Uterus (tissue), 4 donors: Measurements from ENCODE around the gene FKBP5. TPM values are rescaled to one million over a fixed set of nuclear protein-coding genes. Genes with fewer than 3 reads are reported as not detected.

Experiments
- DNase-seq, 2 donors: peaks; one replicate each; pipeline ENCODE4 v3.0.0-alpha.2; 2019 to 2020
- H3K27ac ChIP-seq, 2 donors: fragments of 200-600 bp; sonication (generic); 1 replicate in 1 of 2; 2 replicates in 1 of 2; pipeline ENCODE4 v1.5.1; 2016 to 2018
- H3K27me3 ChIP-seq, 2 donors: fragments of 200-600 bp; sonication (generic); one replicate each; pipeline ENCODE4 v1.5.1; 2018 to 2019; ENCODE audit warnings: control low read depth in 1 of 2
- H3K36me3 ChIP-seq, 2 donors: fragments of 200-600 bp; sonication (generic); one replicate each; pipeline ENCODE4 v1.5.1; 2019; ENCODE audit warnings: control low read depth in 1 of 2
- H3K4me1 ChIP-seq, 2 donors: fragments of 200-600 bp; sonication (generic); one replicate each; pipeline ENCODE4 v1.5.1; 2018 to 2019; ENCODE audit warnings: control low read depth in 1 of 2
- H3K4me3 ChIP-seq, 2 donors: fragments of 200-600 bp; sonication (generic); 1 replicate in 1 of 2; 2 replicates in 1 of 2; pipeline ENCODE4 v1.5.1; 2018 to 2019; ENCODE audit warnings: mild to moderate bottlenecking in 1 of 2
- H3K9me3 ChIP-seq, 2 donors: fragments of 200-600 bp; sonication (generic); one replicate each; pipeline ENCODE4 v1.5.1; 2019; ENCODE audit warnings: control low read depth in 1 of 2
- CTCF ChIP-seq, 4 experiments: fragments of 200-600 bp in 2 of 4; fragments of 450-650 bp in 2 of 4; sonication (generic) in 2 of 4; IDR thresholded peaks; one replicate each; pipeline ENCODE4 v1.5.1; 2016 to 2019; ENCODE audit warnings: antibody characterized with exemption in 4 of 4, mild to moderate bottlenecking in 2 of 4, moderate library complexity in 1 of 4
- POLR2A ChIP-seq, 2 donors: fragments of 450-650 bp; IDR thresholded peaks; one replicate each; pipeline ENCODE4 v1.6.1; 2016; ENCODE audit warnings: antibody characterized with exemption in 2 of 2, mild to moderate bottlenecking in 1 of 2, moderate library complexity in 1 of 2
- intact Hi-C: fragments of 100-400 bp; cut with DNase I; formaldehyde crosslinking; loops from one replicate; pipeline ENCODE4 v1.15.1; 2023; ENCODE audit warnings: low total_unique reads
- total RNA-seq, 4 donors: library from RNA; depleted of rRNA in 3 of 4; stranded (reverse); fragments of >200 nt in 3 of 4; gene quantifications; one replicate each; pipeline versions ENCODE4 v1.1.0 to v1.2.4, GENCODE V29; 2014 to 2023
- donor health status: DM: yes; HTN: yes; CAD: no.

FKBP5 gene
- total RNA-seq, 4 donors from 2014 or later = 35.1 to 197 (median 84.5) TPM

DNA sequence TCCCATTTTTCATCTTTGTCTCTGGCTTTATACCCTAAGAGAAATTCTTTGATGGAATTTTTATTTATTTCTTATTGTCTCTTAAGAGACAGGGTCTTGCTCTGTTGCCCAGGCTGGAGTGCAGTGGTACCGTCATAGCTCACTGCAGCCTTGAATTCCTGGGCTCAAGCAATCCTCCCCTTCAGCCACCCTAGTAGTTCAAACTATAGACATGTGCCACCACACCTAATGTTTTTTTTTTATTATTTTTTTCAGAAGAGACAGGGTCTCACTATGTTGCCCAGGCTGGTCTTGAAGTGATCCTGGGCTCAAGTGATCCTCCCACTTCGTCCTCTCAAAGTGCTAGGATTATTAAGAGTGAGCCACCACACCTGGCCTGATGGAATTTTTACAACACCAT, 40.5 kb downstream of the FKBP5 start:
- no peak overlapping the region for H3K4me3 ChIP-seq
- H3K27ac ChIP-seq = no peak overlapping the region
- no peak for DNase-seq
- no peaks in the 10 kb centered on the region for H3K27me3 ChIP-seq
- H3K9me3 ChIP-seq = no peaks in the 10 kb centered on the region
- TF ChIP-seq CTCF (IDR thresholded peaks at IDR 0.05) (no peak), POLR2A (IDR thresholded peaks at IDR 0.05) (no peak)
- H3K36me3 ChIP-seq = no peaks in the 10 kb centered on the region
- intact Hi-C loops = no loop called here
- H3K4me1 ChIP-seq = no peaks in the 10 kb centered on the region

DNA sequence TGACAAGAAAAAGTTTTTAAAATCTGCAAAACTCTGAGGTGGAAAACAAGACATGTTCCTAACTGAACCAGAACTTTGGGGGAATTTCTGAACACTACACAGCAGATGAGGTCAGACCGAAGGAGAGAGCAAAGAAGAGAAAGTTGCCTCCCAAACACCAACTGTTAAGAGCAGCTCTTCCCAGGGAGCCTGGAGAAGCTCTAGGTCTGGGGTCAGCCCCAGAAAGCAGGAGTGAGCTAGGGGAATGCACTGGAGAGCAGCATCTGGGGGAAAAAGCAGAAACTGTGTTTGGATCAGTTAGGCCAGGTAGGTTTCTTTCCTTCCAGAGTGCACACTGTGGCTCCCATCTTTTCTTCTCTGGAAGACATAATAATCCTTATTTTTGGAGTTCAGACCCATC, 41.3 kb downstream of the FKBP5 start:
- Histone ChIP-seq H3K27ac (no peak overlapping the region), H3K4me1 (no peaks in the 10 kb centered on the region), H3K27me3 (no peaks in the 10 kb centered on the region), H3K4me3 (no peak overlapping the region), H3K9me3 (no peaks in the 10 kb centered on the region), H3K36me3 (no peaks in the 10 kb centered on the region)
- no peak for TF ChIP-seq CTCF (IDR thresholded peaks at IDR 0.05)
- no peak for TF ChIP-seq POLR2A (IDR thresholded peaks at IDR 0.05)
- DNase-seq = no peak
- intact Hi-C loops = no loop called here

DNA sequence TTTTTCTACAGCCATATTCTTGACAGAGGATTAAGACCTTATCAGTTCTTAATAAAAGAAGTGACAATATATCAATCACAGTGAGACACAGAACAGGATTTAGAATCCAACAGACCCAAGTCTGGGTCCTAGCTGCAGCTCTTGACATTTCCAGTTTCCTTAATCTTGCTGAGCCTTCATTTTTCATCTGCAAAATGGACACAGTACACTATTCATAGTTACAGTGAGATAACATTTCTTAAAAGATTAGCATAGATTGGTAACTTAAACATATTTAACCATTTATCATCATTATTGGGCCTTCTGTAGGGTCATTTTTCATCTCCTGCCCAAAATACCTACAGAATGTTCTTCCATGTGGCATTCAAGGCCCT, 45.6 kb downstream of the FKBP5 start:
- intact Hi-C loops = no loop called here
- no peaks in the 10 kb centered on the region for H3K9me3 ChIP-seq
- no peaks in the 10 kb centered on the region for H3K36me3 ChIP-seq
- TF ChIP-seq POLR2A (IDR thresholded peaks at IDR 0.05) (no peak), CTCF (IDR thresholded peaks at IDR 0.05) (no peak)
- H3K27ac ChIP-seq = no peak overlapping the region
- DNase-seq = no peak
- no peaks in the 10 kb centered on the region for H3K4me1 ChIP-seq
- H3K27me3 ChIP-seq = no peaks in the 10 kb centered on the region
- H3K4me3 ChIP-seq = no peak overlapping the region

DNA sequence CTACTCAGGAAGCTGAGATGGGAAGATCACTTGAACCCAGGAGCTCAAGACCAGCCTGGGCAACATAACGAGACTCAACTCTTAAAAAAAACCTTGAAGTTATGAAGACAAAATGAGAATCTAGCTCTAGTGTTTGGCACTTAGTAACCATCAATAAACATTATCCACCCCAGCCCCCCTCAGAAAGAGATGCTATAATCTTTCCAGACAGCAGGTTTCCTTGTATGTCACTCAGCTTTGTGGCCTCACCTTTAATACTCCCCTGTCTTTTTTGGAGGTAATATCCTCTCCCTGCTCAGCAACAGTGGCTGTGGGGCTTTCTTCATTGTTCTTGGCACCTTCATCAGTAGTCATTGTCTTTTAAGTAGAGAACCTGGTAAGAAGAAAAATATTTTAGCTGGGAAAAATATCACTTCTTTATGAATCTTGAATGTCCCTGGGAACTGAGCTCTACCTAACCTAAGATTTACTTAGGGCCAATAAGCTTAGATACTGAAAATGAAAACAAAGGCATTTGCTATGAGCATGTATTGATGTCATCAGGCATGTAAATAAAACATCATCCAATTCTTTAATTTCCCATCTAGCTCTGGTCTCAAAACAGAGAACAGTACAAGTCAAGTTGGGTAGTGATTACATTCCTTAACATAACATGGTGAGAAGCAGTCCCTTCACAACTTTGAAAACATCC, 46.1 kb downstream of the FKBP5 start:
- Histone ChIP-seq H3K4me1 (no peaks in the 10 kb centered on the region), H3K27ac (no peak overlapping the region), H3K4me3 (no peak overlapping the region), H3K36me3 (no peaks in the 10 kb centered on the region), H3K9me3 (no peaks in the 10 kb centered on the region), H3K27me3 (no peaks in the 10 kb centered on the region)
- no peak for TF ChIP-seq CTCF (IDR thresholded peaks at IDR 0.05)
- no peak for TF ChIP-seq POLR2A (IDR thresholded peaks at IDR 0.05)
- no peak for DNase-seq
- intact Hi-C loops = no loop called here

- no peak for DNase-seq
- Histone ChIP-seq H3K27me3 (no peaks in the 10 kb centered on the region), H3K36me3 (no peaks in the 10 kb centered on the region), H3K4me1 (no peaks in the 10 kb centered on the region), H3K4me3 (no peak overlapping the region), H3K9me3 (no peaks in the 10 kb centered on the region), H3K27ac (no peak overlapping the region)
- TF ChIP-seq POLR2A (IDR thresholded peaks at IDR 0.05) (no peak), CTCF (IDR thresholded peaks at IDR 0.05) (no peak)
- intact Hi-C loops = no loop called here
Measured at GRCh38 chr6:35640017-35640664, 48.6 kb downstream of the FKBP5 start.
